ENCODE data around the gene KCNA3.
"Not testable (repeated sequence)": the region's sequence is repeated elsewhere in the genome, so short reads cannot be mapped to it uniquely, and the experiment has no call there.

Gene KCNA3

DNA sequence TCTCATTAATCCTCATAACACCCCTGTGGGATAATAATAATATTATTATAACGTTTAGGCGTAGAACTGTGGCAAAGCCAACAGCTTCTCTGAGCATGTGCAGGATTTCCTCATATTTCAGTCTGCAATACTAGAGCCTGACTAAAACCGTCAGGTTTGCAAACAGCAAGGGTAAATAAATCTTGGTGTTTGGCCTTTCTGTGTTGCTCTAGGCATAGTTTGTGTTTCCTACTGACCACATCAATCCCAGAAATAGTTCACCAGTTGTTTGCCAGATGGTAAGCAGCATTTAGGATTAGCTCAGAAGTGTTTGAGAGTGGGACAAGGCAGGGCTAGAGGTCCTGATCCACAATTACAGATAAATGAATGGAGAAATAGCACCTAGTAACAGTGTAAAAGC, 2.8 kb upstream of the KCNA3 start:
- DNase-seq = no peak

DNA sequence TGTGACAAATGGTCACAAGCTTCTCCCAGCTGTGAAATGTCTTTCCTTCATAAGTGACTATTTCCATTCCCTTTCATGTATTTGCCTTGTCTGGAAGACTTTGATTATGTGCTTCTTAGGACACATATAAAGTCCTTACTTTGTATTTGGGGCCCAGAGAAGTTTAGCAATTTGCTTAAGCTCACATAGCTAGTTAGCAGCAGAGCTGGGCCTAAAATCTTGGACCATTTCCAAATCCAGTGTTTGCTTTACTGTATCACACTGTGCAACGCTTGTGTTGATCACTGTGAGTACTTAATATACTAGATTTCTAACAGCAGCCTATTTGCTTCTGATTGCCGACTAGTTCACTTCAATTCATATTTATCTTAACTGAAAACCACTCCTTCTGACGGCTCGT, 2.2 kb upstream of the KCNA3 start:
- no peak for DNase-seq

DNA sequence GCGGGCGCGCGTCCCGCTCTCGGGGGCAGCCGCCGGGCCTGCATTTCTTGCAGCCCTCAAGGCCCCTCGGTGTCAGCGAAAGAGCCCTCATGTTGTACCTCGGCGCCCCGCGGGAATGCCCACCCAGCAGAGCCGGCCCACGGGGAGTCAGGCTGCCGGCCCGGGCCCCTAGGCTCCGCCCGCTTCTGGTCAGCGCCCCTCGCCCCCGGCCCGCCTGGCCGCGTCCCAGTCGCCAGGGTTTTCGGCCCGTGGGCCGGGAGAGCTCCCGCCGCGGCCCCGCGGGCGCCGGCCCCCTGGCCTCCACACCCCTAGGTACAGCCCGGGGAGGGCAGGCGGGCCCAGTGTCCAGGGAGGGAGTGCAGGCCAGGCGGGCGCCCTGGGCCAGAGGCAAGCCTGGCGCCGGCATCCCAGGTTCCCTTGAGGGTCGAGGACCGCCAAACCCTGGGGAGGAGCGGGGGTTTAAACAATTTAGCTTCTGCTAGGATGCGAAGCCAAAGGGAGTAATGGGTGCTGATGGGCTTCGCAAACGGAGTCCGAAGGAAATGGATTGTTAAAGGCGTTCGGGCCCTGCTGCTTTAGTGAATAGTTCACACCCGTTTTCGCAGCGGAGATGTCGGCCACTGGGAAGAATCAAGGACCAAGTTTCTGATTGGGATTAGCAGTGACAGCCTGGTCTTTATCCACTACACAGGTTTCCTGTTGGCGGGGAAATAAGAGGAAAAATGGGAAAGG, 486 bp upstream of the KCNA3 start:
- DNase-seq = no peak

DNA sequence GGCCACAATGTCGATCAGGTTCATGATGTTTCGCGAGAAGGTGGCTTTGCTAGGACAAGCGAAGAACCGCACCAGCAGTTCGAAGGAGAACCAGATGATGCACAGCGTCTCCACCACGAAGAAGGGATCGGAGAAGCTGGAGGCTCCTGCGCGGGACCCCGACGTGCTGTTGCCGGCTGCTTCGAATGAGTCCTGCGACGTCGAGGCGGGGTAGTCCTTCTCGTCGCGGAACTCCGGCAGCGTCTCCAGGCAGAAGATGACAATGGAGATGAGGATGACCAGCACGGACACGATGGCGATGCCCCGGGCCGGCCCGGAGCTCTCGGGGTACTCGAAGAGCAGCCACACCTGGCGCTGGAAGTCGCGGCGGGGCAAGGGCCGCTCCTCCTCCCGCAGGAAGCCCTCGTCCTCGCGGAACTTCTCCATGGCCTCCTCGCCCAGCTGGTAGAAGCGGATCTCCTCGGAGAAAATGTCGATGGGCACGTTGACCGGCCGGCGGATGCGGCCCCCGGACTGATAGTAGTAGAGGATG, 869 bp downstream of the KCNA3 start:
- DNase-seq = no peak

DNA sequence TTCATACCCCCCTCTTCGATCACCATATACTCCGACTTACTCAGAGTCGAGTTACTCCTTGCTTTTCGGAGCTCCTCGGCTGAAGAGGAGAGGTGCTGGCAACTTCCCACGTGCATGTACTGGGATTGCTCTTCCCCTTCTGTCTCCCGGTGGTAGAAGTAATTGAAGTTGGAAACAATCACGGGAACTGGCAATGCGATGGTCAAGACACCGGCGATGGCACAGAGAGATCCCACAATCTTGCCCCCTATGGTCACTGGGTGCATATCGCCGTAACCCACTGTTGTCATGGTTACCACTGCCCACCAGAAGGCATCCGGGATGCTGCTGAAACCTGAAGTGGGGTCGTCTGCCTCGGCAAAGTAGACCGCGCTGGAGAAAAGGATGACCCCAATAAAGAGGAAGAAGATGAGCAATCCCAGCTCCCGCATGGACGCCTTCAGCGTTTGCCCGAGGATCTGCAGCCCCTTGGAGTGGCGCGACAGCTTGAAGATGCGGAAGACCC, 1.5 kb downstream of the KCNA3 start:
- DNase-seq = no peak

DNA sequence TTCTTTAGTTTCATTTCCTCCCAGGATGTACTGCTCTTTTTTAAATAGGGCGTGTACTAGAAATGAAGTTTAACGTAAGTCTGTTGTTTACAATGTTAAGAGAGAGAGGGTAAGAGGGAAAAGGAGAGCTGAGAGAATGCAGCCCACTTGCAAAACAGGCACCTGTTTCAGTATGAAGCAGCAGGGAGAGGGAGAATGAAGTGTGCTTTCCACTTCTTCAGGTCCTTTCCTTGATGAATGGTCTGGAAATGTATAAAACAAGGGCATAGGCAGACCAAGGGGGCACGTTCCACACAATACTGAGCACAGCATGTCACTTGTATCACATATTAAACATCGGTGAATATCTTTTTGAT, 2.0 kb downstream of the KCNA3 start:
- DNase-seq = no peak

DNA sequence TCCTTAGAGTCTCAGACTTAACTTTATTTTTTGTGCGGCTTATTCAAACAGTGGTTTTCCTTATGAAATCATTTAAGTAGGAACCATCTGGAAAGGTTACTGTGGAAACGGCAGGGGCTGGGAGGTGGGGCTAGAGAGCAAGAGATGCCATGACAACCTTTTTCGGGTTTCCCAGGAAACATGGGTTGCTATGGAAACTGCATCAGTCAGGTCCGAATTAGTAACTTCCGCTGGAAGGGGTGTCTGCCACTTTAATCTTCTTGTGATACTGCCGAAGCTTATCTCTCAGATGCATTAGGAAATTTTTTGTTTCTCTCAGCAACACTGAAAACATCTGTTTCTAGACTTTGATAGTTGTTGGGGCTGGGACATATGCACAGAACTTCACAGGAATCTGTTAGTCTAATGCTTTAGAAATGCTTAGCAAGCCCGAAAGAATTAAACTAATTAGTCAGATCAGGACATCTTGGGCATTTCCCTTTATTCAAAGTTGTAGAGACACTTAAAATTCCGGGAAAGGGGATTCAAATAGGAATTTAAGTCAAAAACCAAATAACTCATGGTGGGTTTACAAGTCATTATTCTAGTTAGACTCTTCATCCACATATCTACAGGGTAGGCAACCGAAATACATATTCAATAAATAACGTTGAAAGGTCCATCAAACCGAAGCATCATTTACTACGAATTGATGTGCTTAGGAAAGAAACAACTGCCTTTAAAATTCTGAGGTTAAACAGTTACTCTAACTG, 2.6 kb downstream of the KCNA3 start:
- DNase-seq = peak; percentile 11

DNA sequence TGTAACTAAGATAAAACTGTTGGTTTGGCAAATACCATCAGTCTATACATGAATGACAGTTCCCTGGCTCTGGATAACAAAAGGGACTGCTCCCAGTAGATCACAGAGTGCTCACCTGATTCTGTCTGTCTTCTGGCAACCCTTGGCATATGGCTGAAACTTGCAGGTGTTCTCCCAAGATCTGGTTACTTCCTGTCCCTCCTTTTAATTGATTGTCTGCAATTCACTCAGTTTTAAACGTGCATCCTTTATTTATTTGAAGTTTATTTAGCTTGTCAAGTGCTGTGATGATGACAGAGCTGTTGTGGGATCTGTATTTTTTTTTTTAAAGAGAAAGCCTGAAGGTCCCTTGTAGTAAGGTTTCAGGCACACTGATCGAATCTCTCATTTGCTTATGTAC, 3.4 kb downstream of the KCNA3 start:
- DNase-seq = no peak

DNA sequence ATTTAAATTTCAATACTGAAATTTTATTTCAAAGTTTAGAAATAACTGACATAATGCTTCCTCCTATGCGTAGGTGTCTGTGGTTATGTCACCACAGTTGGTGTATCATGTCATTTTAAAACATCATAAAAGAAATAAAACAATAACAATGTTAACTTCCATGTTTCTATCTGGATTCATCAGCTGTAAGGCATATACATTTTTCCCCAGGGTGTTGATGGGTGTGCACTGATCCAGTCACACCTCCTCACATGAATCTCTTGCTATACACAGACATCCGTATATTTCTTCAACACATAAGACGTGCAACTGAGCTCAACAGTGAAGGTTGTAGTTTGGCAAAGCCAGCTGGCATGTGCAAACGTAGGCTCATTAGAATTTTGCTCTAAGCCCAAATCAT, 6.2 kb downstream of the KCNA3 start:
- DNase-seq = no peak

DNA sequence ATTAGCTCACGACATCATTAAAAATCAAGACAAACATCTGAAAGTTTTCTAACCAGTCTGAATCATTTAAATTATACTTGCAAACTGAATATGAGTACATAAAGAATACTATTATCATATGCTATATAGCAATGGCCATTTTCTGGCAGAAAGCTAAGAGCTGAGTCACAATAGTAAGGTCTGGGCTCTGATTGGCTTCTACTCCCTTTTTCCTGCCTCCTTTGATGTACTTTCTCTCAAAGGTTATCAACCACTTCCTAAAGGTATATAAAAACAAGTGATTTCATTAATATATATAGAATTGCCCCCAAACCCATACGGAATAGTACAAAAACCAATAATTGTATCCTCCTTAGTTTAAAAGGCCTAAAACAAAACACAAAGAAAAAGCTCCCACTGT, 7.0 kb downstream of the KCNA3 start:
- DNase-seq = no peak

DNA sequence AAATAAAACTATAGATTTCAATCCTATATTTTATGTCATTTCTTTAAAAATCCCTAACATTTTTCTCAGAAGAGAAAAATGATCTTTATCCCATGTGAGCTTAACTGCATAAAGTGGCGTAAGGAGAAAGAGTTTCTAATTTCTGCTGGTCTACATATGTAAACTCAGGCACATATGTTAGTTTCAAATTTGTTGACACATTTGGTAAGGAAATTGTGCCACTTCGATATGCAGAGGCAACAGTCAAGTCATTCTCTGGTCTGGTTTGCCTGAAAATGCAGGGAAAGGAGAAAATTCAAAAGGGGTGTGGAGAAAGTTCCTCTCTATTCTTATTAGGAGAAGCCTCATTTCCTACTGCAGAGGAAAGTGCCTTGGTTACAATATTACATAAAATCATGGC, 11.5 kb downstream of the KCNA3 start:
- DNase-seq = no peak

DNA sequence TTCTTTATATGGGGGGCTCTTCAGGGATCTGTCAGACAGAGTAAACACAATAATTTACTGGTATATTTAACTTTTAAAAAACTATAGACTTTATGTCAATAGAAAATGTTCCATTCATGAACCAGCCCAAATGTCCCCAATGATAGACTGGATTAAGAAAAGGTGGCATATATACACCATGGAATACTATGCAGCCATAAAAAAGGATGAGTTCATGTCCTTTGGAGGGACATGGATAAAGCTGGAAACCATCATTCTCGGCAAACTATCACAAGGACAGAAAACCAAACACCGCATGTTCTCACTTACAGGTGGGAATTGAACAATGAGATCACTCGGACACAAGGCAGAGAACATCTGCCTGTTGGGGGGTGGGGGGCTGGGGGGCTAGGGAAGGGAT, 15.2 kb downstream of the KCNA3 start:
- DNase-seq = not testable (repeated sequence)

DNA sequence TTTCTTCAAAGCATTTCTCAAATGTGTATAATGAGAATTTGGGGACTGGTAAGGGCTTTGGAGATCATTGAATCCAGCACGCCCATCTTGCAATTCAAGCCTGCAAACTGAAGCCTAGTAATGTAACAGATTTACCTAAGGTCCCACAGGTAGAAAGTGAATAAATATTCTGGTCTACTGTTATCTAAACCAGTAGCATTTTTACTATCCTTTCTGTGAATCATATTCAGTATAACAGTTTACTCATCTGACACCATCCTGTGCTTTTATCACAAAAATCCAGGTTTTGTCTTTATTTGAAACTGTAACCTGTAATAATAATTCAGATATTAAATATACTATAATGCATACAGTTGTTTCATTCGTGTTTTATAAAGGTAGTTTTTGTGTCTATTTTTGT, 17.4 kb downstream of the KCNA3 start:
- no peak for DNase-seq

DNA sequence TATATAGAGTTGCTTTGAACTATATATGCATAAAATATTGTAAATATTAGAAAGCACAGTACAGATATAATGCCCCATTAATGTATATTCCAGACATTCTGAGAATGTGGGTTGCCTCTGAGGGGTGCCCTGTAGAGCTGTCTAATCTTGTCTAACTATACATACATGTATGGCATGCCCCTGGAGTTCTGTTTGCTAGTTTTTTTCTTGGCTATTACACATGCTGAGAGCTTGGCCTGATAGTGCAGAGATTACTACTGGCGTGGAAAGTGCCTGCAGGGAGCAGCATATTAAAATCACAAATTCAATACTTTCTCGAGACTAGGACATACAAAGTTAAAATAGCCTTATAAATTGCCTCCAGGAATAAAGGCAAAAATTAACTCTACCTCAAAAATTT, 24.1 kb downstream of the KCNA3 start:
- DNase-seq = no peak

DNA sequence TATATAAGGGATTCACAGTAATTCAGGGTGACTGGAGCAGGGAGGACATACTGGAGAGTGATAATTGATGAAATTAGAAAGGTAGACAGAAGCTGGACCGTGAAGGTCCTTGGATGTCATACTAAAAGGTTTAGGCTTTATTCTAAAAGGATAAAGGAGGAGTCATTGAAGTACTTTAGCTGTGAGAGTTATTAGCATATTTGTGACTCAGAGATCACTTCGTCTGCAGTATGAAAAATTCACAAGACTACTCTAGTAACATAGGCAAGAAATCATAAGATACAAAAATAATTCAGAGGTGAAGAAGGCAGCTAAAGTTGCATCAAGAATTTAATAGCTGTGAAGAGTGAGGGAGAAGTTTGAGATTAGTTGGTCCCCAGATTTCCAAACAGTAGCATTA, 26.3 kb downstream of the KCNA3 start:
- no peak for DNase-seq

DNA sequence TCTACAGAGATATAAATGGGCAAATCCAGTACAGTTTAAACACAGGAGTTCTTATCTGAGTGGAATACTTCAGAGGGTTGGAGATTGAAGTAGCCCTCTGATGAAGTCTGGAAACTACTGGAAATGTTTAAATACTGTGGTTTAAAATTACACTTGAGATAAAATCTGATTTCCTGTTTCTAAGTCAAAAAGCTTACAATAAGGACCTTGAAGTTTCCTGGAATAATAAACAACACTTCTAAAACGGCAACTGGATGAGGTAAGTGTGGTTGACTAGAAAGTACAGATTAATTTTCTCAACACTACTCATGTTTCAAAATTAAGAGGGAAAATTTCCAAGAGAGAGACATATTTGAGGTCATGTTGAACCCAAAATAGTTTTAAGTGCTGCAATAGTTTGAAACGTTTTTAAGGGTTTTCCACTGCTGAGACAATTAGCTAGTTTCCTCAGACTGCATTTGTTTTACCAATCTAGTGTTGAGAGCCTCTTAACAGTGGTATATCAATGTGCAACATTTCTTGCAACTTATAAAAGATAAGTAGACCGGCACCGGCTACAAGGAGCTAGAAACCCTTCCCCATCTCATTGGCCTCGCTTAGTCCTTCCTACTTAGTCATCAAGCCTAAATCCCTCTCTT, 27.4 kb downstream of the KCNA3 start:
- no peak for DNase-seq

DNA sequence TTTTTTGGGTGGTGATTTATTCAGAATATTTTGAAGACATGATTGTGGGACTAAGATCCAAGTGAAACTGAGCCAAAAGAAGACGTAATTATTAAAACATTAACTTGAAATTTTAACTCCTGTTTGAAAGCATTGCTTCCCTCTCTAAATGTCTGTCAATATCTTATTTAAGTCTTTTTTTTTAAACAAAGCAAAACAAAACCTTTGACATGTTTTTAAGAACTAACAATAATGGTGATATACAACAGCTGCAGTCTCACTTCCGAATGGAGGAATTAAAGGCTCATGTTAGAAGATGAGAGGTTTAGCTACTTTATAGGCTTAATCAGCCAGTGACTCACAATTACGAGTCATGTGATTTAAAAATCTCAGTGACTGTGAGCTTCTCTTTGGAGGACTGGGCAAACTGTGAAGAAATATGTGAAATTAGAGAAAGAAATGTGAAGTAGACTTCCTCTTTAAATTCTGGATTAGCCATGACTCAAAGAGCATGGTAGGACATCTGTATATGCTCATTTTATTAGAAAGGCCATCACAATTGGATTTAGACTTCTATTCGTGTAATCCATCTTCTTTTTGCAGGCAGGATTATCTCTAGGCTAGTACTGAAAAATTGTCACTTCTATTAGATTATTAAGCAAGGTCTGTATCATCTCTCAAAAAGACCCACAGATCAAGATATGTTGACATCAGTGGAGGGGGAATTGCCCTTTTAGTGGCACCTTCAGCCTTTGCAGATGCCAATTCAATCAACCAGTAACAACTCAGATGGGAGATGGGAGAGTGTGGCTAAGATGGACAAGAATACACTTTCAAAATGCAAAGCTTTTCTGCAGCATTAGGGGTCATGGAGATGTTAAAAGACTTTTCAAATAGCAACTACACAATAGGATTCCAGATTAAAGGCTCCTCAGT, 28.7 kb downstream of the KCNA3 start:
- DNase-seq = peak; percentile 28

DNA sequence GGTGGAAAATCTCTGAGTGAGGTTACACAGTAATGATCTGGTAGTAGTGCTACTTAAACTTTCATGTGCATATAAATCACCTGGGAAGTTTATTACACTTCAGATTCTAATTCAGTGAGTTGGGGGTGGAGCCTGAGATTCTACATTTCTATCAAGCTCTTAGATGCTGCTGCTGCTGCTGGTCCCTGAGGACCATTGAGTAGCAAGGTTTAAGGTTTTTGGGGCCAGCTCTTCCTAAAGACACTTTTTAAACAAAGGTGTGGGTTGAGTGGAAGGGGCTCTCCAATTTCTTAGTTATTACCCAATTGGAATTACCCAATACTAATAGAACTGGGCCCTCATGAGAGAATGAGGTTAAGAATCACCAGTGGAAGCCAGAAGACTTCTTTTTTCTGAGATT, 29.5 kb downstream of the KCNA3 start:
- DNase-seq = no peak

DNA sequence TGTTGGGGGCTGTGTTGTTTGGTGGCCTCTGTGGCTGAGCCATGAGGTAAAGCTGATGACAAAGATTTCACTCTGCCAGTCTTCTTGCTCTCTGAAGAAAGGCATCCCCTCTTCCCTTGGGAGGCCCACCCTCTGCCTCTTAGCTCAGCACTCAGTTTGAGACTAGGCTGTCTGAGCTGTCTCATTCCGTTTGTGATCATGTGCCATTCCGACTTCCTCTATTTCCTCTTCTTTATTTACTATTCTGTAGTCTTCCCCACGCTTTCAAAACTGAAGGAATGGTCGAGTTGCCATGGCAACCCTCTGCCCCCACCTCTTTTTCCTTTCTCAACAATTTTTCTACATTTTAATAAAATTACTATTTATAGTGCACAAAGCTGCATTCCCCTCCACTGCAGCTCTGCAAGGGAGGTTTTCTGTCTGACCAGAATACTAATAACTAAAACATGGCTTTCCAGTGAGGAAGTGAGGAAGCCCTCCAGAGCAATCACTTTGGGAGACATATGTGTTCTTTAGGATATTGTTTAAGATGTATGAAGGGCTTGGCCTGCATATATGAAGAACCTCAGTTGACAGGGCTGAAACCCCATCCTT, 30.8 kb downstream of the KCNA3 start:
- no peak for DNase-seq

DNA sequence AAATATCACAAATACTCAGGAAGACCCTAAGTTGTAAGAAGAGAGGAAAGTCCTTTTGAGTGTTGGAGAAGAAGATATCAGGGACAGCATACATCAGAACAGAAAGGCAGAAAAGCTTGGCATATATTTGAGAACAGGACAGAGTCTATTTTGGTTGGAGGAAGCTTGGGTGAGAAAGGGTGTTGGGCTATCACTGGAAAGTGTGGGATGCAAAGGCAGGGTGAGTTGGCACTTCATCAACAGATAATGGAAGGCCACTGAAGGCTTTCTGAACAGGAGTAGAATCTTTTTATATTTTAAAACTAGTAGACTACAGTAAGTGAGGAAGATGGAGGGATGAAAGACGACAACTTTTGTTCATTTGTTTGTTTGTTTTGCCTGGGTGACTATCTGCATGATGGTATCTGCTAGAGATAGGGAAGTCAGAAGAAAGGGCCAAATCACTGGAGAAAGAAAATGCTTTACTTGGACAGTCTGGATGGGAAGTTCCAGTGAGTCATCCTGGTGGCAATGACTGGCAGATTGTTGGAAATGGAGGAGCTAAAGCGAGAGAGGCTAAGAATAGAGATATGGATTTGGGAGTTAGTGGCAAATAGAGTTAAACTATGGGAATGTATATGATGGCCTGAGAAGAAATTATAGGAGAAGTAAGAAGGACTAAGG, 34.9 kb downstream of the KCNA3 start:
- no peak for DNase-seq

DNA sequence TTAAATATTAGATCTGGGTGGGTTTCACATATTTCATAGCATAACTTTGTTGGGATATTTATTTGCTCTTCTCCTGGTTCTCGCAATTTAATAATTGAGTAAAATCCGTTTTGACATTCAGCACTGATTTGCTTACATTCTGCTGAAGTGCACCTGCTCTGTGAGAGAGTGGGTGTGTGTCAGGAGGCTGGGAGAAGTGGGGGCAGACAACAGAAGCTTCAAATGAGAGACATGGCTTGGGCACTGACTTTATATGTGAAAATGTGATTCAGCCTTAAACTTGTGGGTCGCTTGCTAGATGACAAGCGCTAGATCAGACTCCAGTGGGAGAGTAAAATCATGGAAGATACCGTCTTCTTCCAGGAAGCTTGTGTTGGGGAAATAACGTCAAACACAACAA, 36.2 kb downstream of the KCNA3 start:
- no peak for DNase-seq

DNA sequence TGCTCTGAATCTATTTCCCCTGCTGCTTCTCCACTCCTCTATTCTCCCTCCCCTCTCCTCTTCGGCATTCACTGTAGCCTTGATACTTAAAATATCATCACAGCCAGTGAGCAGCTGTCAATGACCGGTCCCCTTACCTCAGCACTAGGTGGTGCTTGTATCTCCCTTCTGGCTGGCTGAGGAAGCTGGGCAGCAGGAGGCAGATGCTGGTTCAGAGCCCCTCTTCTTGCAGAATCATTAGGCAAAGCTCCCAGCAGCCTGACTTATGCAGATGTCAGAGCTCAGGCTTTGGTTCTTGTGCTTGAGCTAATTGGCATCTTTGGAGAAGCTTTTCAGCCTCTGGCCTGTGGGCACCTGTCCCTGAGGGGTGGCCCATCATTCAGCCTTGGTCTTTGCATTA, 36.7 kb downstream of the KCNA3 start:
- DNase-seq = no peak

Data from fibroblast of skin of back (primary cell).